SK-MEL-5 (cell line): ENCODE measurements around the gene TTBK2. TPM values are rescaled to one million over a fixed set of nuclear protein-coding genes. Genes with fewer than 3 reads are reported as not detected.

Source experiments
- DNase-seq: peaks from one replicate; pipeline ENCODE4 v3.0.0-alpha.2; 2016; ENCODE audit warnings: low read depth, low spot score
- in situ Hi-C: cut with HindIII; loops from 2 replicates; pipeline ENCODE4 v1.10.0; 2016; ENCODE audit warnings: low sequenced_read_pairs, high pct_unique_total_duplicates, low pct_unique_long_range_greater_than_20kb
- total RNA-seq: library from RNA; depleted of rRNA; stranded (reverse); fragments of >200 nt; shearing (Covaris generic); gene quantifications from 2 replicates; pipeline ENCODE4 v1.2.3, GENCODE V29; 2014

TTBK2 gene
- total RNA-seq, 1 experiment from 2014 or later, result 5.6 TPM

- DNase-seq, result no peak
- in situ Hi-C loops, result no loop called here
Measured at GRCh38 chr15:42741710-42742109, 178.9 kb downstream of the TTBK2 start.

GRCh38 chr15:42737529-42738328 is 182.8 kb downstream of the TTBK2 start:
- DNase-seq, result peak; percentile 52
- in situ Hi-C loops, result no loop called here

GRCh38 chr15:42736793-42737528 is 183.6 kb downstream of the TTBK2 start, which contains the start of gene CDAN1:
Gene CDAN1, minus strand, starts transcription at chr15:42737128. Its CDS starts 26 bp downstream, at chr15:42737102.
- in situ Hi-C loops, result no loop called here
- peak; percentile 80 for DNase-seq

- DNase-seq, result no peak
Measured at GRCh38 chr15:42736178-42736792, 184.3 kb downstream of the TTBK2 start.

GRCh38 chr15:42735382-42736165 is 185.0 kb downstream of the TTBK2 start:
- in situ Hi-C loops, result no loop called here
- DNase-seq, result no peak

More at GRCh38 chr15:42736178-42736792, 184.3 kb downstream of the TTBK2 start:
- in situ Hi-C loops, result no loop called here

DNA sequence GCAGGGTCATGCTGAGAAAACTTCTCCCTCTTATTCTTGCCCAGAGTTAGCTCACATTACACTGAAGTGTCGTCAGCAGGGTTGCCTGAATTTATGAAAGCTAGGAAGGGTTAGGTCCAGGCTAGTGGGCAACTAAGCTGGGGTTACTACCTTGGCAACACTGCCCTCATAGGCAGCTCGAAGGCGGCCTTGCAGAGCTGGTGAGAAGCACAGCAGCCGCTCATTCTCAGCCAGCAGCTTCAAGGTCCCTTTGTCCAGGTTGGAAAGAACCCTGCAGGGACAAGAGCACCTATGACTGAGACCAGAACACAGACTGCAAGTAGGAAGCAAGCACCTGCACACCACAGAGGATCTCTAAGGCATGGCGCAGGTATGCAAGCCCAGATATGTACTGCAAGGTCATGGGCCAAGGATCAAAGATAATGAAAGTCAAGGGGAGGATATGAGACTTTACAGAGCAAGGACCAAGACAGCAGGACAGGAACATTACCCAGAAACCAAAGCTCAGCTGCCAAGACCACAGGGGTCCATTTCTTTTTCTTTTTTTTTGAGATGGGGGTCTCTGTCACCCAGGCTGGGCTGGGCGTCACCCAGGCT is 186.4 kb downstream of the TTBK2 start:
- in situ Hi-C loops, result no loop called here
- no peak for DNase-seq

DNA sequence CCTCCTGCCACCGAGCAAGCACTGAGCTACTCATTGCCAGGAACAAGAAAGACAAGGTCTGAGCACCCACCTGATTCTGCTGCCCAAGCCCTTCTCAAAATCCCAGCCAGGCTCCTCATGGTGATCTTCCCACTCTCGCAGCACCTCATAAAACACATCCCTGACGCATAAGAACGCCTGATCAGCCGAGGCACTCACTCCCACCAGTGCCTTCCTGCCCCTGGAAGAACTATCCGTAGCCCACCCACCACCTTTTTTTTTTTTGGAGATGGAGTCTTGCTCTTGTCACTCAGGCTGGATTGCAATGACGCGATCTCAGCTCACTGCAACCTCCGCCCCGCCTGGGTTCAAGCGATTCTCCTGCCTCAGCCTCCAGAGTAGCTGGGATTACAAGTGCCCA is 187.6 kb downstream of the TTBK2 start:
- DNase-seq, result no peak
- in situ Hi-C loops, result no loop called here

DNA sequence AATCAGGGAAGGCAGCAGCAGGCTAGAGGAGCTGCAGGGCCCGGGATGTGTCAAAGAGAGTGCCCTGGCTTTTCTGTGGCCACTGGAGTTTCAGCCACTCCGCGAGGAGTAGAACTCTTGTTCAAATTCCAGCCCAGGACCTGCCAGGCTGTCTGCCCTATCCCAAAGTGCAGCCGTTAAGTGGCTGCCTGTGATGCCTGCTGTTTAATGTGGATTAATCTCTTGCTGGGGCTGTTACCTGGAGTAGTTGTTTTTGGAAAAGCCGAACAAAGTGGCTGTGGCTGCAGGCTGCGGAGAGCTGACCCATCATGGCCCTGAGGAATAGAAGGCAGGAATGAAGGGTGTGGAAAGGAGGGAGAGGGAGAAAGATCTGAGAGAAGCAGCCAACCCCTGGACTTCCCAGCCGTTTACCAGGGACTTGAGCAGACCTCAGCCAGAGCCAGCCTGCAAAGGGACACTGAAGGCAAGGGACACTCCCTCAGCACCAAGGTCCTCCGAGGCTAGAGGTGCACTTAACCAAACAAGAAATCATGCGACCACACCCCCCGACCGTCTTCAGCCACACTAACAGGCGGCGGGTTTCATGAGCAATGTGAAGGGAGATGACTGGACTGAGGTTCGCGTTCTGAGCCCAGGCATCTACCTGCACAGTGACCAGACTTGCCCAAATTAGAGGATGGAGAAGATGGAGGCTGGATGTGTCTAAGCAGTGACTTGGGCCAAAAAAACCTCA is 188.3 kb downstream of the TTBK2 start:
- in situ Hi-C loops, result no loop called here

DNA sequence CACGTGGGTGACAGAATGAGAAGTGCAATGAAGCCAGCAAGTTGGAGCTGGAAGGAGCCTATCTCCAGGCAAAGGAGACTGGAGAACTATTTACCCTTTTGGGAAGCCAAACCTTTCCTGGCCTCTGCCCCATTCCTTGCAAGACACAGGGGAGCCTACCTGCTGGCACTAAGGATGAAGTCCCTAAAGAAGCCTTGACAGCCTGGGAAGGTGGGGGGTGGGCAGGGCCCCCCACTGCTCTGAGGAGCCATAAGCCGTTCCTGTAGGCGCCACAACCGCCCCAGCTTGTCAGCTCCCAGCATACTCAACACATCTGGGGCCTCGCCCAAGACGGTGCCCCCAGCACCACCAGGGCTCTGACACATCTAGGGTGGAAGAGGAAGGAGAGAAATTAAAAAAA is 189.1 kb downstream of the TTBK2 start:
- in situ Hi-C loops, result no loop called here
- no peak for DNase-seq

More for the DNA sequence above, 188.3 kb downstream of the TTBK2 start:
- no peak for DNase-seq

DNA sequence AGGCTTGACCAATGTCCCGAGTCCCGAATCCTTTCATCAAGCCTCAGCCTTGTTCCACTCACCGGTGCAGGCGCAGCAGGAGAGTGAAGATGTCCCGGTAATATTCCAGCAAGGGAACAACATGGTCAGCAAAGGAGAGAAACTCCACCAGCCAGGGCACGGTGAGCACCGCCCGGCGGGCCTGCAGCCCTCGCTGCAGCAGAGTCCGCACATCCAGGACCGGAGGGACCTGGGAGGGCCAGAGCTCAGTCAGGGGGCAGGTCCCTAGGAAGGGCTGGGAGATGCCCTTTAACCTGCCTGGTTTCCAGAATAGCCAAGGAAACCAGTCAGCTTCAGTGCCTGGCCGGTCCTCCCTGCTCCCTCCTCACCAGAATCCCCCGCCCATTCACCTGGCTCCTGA is 190.0 kb downstream of the TTBK2 start:
- in situ Hi-C loops, result no loop called here
- no peak for DNase-seq

DNA sequence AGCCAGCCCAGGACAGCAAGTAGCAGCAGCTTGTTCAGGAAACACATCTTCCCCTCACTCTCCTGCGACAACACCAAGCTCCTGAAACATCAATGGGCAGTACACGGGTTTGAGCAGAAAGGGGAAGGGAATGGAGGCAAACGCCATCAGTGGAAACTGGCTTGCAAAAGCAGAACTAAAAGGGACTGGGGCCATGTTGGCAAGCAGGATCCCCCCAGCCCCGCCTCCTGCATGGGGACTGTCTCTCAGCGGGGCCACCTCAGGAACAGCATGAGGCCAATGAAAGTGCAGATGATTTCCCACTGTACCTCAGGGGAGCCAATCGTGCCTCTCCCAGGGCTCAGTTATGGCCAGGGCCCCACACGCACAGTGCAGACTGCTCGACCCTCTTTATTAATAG is 190.4 kb downstream of the TTBK2 start:
- DNase-seq, result no peak
- in situ Hi-C loops, result no loop called here

DNA sequence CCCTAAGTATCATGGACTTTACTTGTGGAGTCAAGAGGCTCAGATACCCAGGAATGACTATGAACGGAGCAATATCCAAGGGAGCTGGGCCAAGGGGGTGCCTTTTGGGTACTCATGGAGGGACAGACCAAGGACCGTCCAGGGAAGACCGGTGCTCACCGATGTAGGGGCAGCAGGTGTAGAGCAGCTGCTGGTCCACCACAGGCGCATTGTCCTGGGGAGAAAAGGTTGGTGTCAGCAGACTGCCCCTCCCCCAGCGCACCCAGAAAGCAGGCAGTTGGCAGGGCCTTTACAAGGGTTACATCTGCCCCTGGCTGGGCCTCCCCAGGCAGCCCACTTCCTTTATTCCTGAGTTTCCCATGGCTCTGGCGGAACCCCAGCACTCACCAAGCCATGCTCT is 191.2 kb downstream of the TTBK2 start:
- in situ Hi-C loops, result no loop called here
- DNase-seq, result no peak

DNA sequence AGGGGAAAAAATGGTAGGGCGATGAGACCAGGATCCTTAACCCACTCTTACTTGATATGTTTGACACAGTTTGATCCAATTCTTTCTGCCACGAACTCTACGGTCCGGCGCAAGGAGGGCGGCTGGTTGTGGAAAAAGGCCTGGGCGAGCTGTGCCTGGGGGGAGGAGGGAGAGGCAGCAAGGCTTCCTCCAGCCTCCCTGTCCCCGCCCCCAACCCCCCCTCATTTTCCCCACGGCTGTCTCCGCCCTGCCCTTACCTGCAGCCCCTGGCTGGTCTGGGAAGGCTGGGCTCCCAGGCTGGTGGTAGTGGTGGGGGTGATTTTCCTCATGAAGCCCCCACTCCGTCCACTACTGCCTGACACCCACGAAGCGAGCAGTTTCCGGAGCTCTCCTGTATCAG is 191.6 kb downstream of the TTBK2 start:
- in situ Hi-C loops, result no loop called here
- no peak for DNase-seq

DNA sequence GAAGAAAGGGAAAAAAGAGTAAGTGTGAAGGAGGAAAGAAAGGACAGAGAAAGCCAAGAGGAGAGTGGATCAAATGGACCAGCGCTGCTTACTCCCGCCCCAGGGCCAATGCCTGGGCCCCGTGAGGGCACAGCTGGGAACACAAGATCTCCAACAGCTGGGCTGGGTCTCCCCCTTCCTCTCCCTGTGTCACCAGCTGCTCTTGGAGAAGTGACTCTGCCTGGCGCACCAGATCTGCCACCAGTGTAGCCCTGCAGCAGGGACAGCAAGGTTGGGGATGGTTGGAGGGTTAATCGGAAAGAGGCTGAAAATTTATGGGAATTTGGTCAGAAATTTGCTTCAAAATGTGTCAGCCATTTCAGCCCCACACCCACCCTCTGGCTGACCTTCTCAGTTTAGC is 192.0 kb downstream of the TTBK2 start:
- in situ Hi-C loops, result no loop called here
- no peak for DNase-seq

GRCh38 chr15:42727750-42728381 is 192.7 kb downstream of the TTBK2 start:
- no peak for DNase-seq
- in situ Hi-C loops, result no loop called here

GRCh38 chr15:42726114-42726513 is 194.5 kb downstream of the TTBK2 start:
- DNase-seq, result no peak
- in situ Hi-C loops, result no loop called here
